H9 (cell line): ENCODE data around the gene ERC2. TPM values are rescaled to one million over a fixed set of nuclear protein-coding genes. Genes with fewer than 3 reads are reported as not detected.

Experiments used
- DNase-seq: peaks from one replicate; pipeline ENCODE4 v3.0.0-alpha.2; 2017
- H2AFZ ChIP-seq: one replicate; pipeline ENCODE4 v1.6.1; 2013; ENCODE audit warnings: mild to moderate bottlenecking, low read length, control low read depth, moderate library complexity
- H2AK5ac ChIP-seq: 2 replicates; pipeline ENCODE4 v1.6.1; 2013; ENCODE audit warnings: low read length, control low read depth, mixed read lengths; ENCODE audit not compliant: insufficient read length
- H2BK120ac ChIP-seq: one replicate; pipeline ENCODE4 v1.6.1; 2013; ENCODE audit warnings: low read depth, mild to moderate bottlenecking, low read length, control low read depth, inconsistent platforms; ENCODE audit not compliant: poor library complexity, severe bottlenecking
- H2BK12ac ChIP-seq: 2 replicates; pipeline ENCODE4 v1.6.1; 2013; ENCODE audit warnings: low read length, control low read depth, mixed read lengths, low read depth; ENCODE audit not compliant: insufficient read length
- H2BK15ac ChIP-seq: 2 replicates; pipeline ENCODE4 v1.6.1; 2013; ENCODE audit warnings: low read depth, low read length, control low read depth
- H2BK20ac ChIP-seq: one replicate; pipeline ENCODE4 v1.6.1; 2013; ENCODE audit warnings: low read depth, mild to moderate bottlenecking, low read length, control low read depth, inconsistent platforms; ENCODE audit not compliant: poor library complexity, severe bottlenecking
- H2BK5ac ChIP-seq: 2 replicates; pipeline ENCODE4 v1.6.1; 2013; ENCODE audit warnings: low read length, control low read depth, mixed read lengths; ENCODE audit not compliant: insufficient read length
- H3K14ac ChIP-seq: 2 replicates; pipeline ENCODE4 v1.6.1; 2013; ENCODE audit warnings: low read length, control low read depth; ENCODE audit not compliant: insufficient read depth
- H3K18ac ChIP-seq: 2 replicates; pipeline ENCODE4 v1.6.1; 2013; ENCODE audit warnings: low read depth, mild to moderate bottlenecking, mixed read lengths, low read length, control low read depth; ENCODE audit not compliant: insufficient read length
- H3K23ac ChIP-seq: 2 replicates; pipeline ENCODE4 v1.6.1; 2013; ENCODE audit warnings: low read length, control low read depth, mixed read lengths, low read depth; ENCODE audit not compliant: insufficient read length
- H3K23me2 ChIP-seq: 2 replicates; pipeline ENCODE4 v1.6.1; 2013; ENCODE audit warnings: low read depth, mild to moderate bottlenecking, mixed read lengths, low read length, control low read depth; ENCODE audit not compliant: insufficient read length, poor library complexity, severe bottlenecking
- H3K27ac ChIP-seq: 2 replicates; pipeline ENCODE4 v1.5.1; 2013; ENCODE audit warnings: low read length, control low read depth, mixed read lengths, low read depth; ENCODE audit not compliant: insufficient read length
- H3K27me3 ChIP-seq: 2 replicates; pipeline ENCODE4 v1.6.1; 2013; ENCODE audit warnings: low read length, control low read depth, inconsistent platforms; ENCODE audit not compliant: insufficient read depth
- H3K4ac ChIP-seq: 2 replicates; pipeline ENCODE4 v1.6.1; 2013; ENCODE audit warnings: low read depth, mild to moderate bottlenecking, control low read depth, inconsistent platforms, low read length, moderate library complexity
- H3K4me1 ChIP-seq: 2 replicates; pipeline ENCODE4 v1.6.1; 2013; ENCODE audit warnings: low read length, control low read depth, inconsistent platforms; ENCODE audit not compliant: insufficient read depth
- H3K4me2 ChIP-seq: 2 replicates; pipeline ENCODE4 v1.6.1; 2013; ENCODE audit warnings: low read length, control low read depth, mixed read lengths; ENCODE audit not compliant: insufficient read length, insufficient read depth
- H3K56ac ChIP-seq: 2 replicates; pipeline ENCODE4 v1.6.1; 2013; ENCODE audit warnings: low read depth, mild to moderate bottlenecking, mixed read lengths, low read length, control low read depth; ENCODE audit not compliant: insufficient read length
- H3K79me1 ChIP-seq: 2 replicates; pipeline ENCODE4 v1.6.1; 2013; ENCODE audit warnings: low read depth, mild to moderate bottlenecking, moderate library complexity, low read length, control low read depth, inconsistent platforms; ENCODE audit not compliant: insufficient read depth, poor library complexity, severe bottlenecking
- H3K79me2 ChIP-seq: 2 replicates; pipeline ENCODE4 v1.6.1; 2013; ENCODE audit warnings: low read length, control low read depth, inconsistent platforms; ENCODE audit not compliant: insufficient read depth
- H3K9ac ChIP-seq: 2 replicates; pipeline ENCODE4 v1.6.1; 2013; ENCODE audit warnings: low read length, control low read depth, mixed read lengths; ENCODE audit not compliant: insufficient read length; ENCODE audit errors: extremely low read depth
- H3K9me3 ChIP-seq: one replicate; pipeline ENCODE4 v1.6.1; 2013; ENCODE audit warnings: low read depth, low read length, inconsistent platforms; ENCODE audit not compliant: control insufficient read depth
- H3T11ph ChIP-seq: one replicate; pipeline ENCODE4 v1.6.1; 2013; ENCODE audit warnings: mild to moderate bottlenecking, low read length, control low read depth, inconsistent platforms
- H4K20me1 ChIP-seq: one replicate; pipeline ENCODE4 v1.6.1; 2013; ENCODE audit not compliant: control insufficient read depth, insufficient read length, insufficient read depth
- H4K5ac ChIP-seq: 2 replicates; pipeline ENCODE4 v1.6.1; 2013; ENCODE audit warnings: low read depth, mild to moderate bottlenecking, mixed read lengths, low read length, control low read depth; ENCODE audit not compliant: insufficient read length
- H4K8ac ChIP-seq: replicated peaks from 2 replicates; pipeline ENCODE4 v1.6.1; 2013; ENCODE audit warnings: low read length, control low read depth, mixed read lengths, low read depth; ENCODE audit not compliant: insufficient read length
- H4K91ac ChIP-seq: 2 replicates; pipeline ENCODE4 v1.6.1; 2013; ENCODE audit warnings: low read depth, mild to moderate bottlenecking, moderate library complexity, mixed read lengths, low read length, control low read depth; ENCODE audit not compliant: insufficient read length
- H3K27ac Mint-ChIP-seq, 3 experiments: 2 replicates in 2 of 3; 3 replicates in 1 of 3; pipeline ENCODE4 v1.8.0; 2020 to 2021; ENCODE audit warnings: mixed read lengths in 3 of 3, mild to moderate bottlenecking in 1 of 3, moderate library complexity in 1 of 3
- H3K27me3 Mint-ChIP-seq: 2 replicates; pipeline ENCODE4 v1.8.0; 2021; ENCODE audit warnings: low read depth, mild to moderate bottlenecking, moderate library complexity, mixed read lengths
- H3K36me3 Mint-ChIP-seq, 3 experiments: 2 replicates in 2 of 3; 3 replicates in 1 of 3; pipeline ENCODE4 v1.8.0; 2020 to 2021; ENCODE audit warnings: low read depth in 3 of 3, mixed read lengths in 3 of 3; ENCODE audit not compliant: insufficient read depth in 1 of 3
- H3K4me1 Mint-ChIP-seq, 2 experiments: 2 replicates each; pipeline ENCODE4 v1.8.0; 2020; ENCODE audit warnings: mixed read lengths in 2 of 2
- H3K4me3 Mint-ChIP-seq, 2 experiments: 2 replicates in 1 of 2; 3 replicates in 1 of 2; pipeline ENCODE4 v1.8.0; 2020 to 2021; ENCODE audit warnings: mild to moderate bottlenecking in 2 of 2, mixed read lengths in 2 of 2, moderate library complexity in 1 of 2
- H3K9me3 Mint-ChIP-seq, 2 experiments: 2 replicates in 1 of 2; 3 replicates in 1 of 2; pipeline ENCODE4 v1.8.0; 2020; ENCODE audit warnings: mild to moderate bottlenecking in 2 of 2, mixed read lengths in 2 of 2, moderate library complexity in 1 of 2
- CTCF ChIP-seq: fragments of 200-600 bp; sonication (generic); conservative IDR thresholded peaks from 3 replicates; pipeline ENCODE4 v1.8.0; 2021; ENCODE audit warnings: antibody characterized with exemption, mild to moderate bottlenecking
- WGBS: extraction: QIAGEN DNeasy Blood & Tissue Kit; methylation state at CpG from one replicate; pipeline ENCODE4 v1.1.7; 2013; ENCODE audit warnings: missing lambda C conversion rate, low lambda C conversion rate, mixed read lengths; ENCODE audit not compliant: insufficient read length; ENCODE audit errors: extremely low coverage; 5-methylcytosine and 5-hydroxymethylcytosine counted together
- total RNA-seq: library from RNA; stranded (reverse); gene quantifications from 2 replicates; pipeline ENCODE4 v1.2.1, GENCODE V29; 2021

ERC2 gene
- total RNA-seq, 1 experiment from 2014 or later: 15.4 TPM

DNA sequence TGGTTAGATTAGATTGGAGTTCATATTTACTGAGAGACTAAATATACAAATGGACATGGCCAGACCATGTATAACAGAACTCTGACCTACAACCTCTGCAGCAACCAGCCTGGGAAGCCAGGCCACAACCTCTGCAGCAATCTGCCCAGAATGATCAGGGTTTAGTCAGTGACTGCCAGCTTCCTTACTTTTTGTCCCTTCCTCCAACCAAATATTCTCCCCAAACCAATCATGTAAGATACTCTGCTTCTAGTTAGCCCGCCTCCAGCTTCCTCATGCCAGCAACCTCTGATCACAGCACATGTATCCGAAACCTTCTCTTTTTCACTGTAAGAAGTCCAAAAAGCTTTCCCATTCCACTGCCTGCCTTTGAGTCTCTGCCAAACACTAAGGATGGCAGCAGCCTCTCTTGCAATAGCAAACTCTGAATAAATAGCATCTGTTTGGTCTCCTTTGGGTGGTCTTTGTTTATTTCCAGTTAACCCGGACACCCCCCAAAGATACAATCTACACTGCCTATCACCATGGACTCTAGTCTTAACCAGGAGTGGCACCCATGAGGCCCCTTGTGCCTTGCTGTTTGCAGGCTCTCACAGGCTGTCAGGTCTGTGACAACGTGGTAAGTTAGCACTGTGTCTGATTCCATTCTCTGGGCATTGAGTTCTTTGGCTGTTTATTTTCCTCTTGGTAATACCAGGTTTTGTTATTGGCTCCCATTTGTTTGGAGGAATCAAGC, 102.2 kb downstream of the ERC2 start:
- Histone ChIP-seq H2BK20ac (no peak overlapping the region), H3K14ac (no peak overlapping the region), H4K5ac (no peak overlapping the region), H4K8ac (no peak overlapping the region), H4K91ac (no peak overlapping the region), H3K79me1 (no peaks in the 10 kb centered on the region), H3K4me1 (peaks cover 2% of the 10 kb centered on the region; the same call in 1 of the 2 replicates), H2AFZ (no peak overlapping the region), H2BK5ac (no peak overlapping the region), H3T11ph (no peak overlapping the region), H2BK120ac (no peak overlapping the region), H3K27me3 (no peaks in the 10 kb centered on the region), H3K56ac (no peak overlapping the region), H2BK12ac (no peak overlapping the region), H2AK5ac (no peak overlapping the region), H3K9ac (no peak overlapping the region), H3K27ac (no peak overlapping the region), H3K23ac (no peak overlapping the region), H3K23me2 (no peaks in the 10 kb centered on the region), H3K79me2 (no peaks in the 10 kb centered on the region), H3K4me2 (no peak overlapping the region), H3K18ac (no peak overlapping the region), H3K9me3 (no peaks in the 10 kb centered on the region), H2BK15ac (no peak overlapping the region), H3K4ac (no peak overlapping the region), H4K20me1 (no peaks in the 10 kb centered on the region)
- TF ChIP-seq CTCF: no peak
- H3K9me3 Mint-ChIP-seq: no peaks in the 10 kb centered on the region
- H3K27ac Mint-ChIP-seq: peak overlapping the region; percentile 15 to 38 (median 27); a peak in 5 of 7 replicates
- no peak for DNase-seq
- H3K36me3 Mint-ChIP-seq: no peaks in the 10 kb centered on the region; a peak in 2 of 7 replicates
- H3K27me3 Mint-ChIP-seq: no peaks in the 10 kb centered on the region
- peaks cover 13 to 16% of the 10 kb centered on the region in 2 experiments for H3K4me1 Mint-ChIP-seq
- H3K4me3 Mint-ChIP-seq: no peak overlapping the region
- no CpG with 5 or more reads among the region's 4 CpGs for WGBS
